T-helper 2 cell treated with Interferon-gamma antibody and Interleukin-4, amounts not matched to agents 5 μg/mL and 100 μg/mL, for 36 hours (primary cell): ENCODE data around the gene SMIM33.
"Not testable (repeated sequence)": the region's sequence is repeated elsewhere in the genome, so short reads cannot be mapped to it uniquely, and the experiment has no call there.

ENCODE experiments used
- DNase-seq: peaks from one replicate; pipeline ENCODE4 v3.0.0; 2021; ENCODE audit warnings: low spot score
- H3K27ac Mint-ChIP-seq: one replicate; pipeline ENCODE4 v1.8.0; 2021; ENCODE audit warnings: mild to moderate bottlenecking, mixed read lengths
- H3K27me3 Mint-ChIP-seq: one replicate; pipeline ENCODE4 v1.8.0; 2021; ENCODE audit warnings: low read depth, mixed read lengths
- H3K36me3 Mint-ChIP-seq: one replicate; pipeline ENCODE4 v1.8.0; 2021; ENCODE audit warnings: low read depth, mixed read lengths
- H3K4me1 Mint-ChIP-seq: one replicate; pipeline ENCODE4 v1.8.0; 2021; ENCODE audit warnings: low read depth, mixed read lengths
- H3K4me3 Mint-ChIP-seq: one replicate; pipeline ENCODE4 v1.8.0; 2022; ENCODE audit warnings: mild to moderate bottlenecking, moderate library complexity, mixed read lengths
- H3K9me3 Mint-ChIP-seq: one replicate; pipeline ENCODE4 v1.8.0; 2021; ENCODE audit warnings: mixed read lengths

The SMIM33 gene

DNA sequence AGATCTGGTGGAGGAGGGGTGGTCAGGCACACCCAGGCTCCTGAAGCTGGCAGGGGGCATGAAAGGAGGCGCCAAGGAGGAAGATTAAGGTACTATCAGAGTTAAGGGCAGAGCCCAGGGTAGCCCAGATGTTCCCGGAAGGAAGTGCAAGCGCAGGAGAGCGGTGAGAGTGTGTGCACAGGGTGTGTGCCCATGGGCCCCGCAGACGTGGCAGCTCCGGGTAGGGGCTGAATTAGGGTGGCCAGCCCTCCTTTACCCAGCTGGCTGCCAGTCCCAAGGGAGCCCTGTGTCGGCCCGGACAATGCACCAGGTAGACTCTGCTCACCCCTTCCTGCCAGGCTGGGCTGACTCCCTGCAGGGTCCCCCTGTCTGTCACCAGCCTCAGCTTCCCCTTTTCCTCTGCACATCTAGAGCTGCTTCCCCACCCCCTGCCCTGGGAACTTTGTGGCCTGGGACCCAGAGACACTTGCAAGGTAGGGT, at the start of gene SMIM33:
Gene SMIM33 (plus strand): TSS at position 184 of the 480 bp plus-strand sequence. CDS start 118 bp downstream, at position 302.
- peaks cover 19% of the 10 kb centered on the region for H3K36me3 Mint-ChIP-seq
- no peaks in the 10 kb centered on the region for H3K27me3 Mint-ChIP-seq
- no peaks in the 10 kb centered on the region for H3K9me3 Mint-ChIP-seq
- DNase-seq = no peak
- H3K27ac Mint-ChIP-seq = peak within 1 kb of the TSS; percentile 90
- H3K4me1 Mint-ChIP-seq = peaks cover 65% of the 10 kb centered on the region
- H3K4me3 Mint-ChIP-seq = peak within 1 kb of the TSS; percentile 82

DNA sequence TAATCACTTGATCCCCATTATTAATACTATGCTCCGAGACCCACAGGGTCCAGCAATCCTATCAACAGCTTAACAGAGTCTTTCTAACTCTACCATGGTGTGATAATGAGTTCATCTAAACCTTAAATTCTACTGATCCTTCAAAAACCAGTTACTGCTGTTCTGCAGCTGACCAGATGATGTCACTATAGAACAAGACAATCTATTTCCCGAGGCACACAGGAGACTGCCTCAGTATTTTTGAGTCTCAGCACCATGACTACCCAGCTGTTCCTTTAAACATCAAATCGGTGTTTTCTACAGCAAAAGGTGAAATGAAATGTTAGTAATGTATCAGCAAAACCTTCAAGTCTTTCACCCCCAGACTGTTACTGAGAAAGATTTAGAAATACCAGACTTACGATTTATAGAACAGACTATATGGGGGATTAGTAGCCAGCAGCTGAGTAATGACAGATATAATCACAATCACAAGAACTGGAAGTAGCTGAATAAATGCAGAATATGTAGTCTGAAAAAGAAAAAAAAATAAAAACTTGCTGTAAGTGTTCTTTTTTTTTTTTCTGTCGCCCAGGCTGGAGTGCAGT, 48.4 kb upstream of the SMIM33 start:
- H3K36me3 Mint-ChIP-seq = peaks cover 29% of the 10 kb centered on the region
- H3K27me3 Mint-ChIP-seq = no peaks in the 10 kb centered on the region
- peak; percentile 52 for DNase-seq
- peak overlapping the region; percentile 24 for H3K27ac Mint-ChIP-seq
- H3K4me3 Mint-ChIP-seq = no peak overlapping the region
- H3K9me3 Mint-ChIP-seq = no peaks in the 10 kb centered on the region
- H3K4me1 Mint-ChIP-seq = peaks cover 13% of the 10 kb centered on the region

DNA sequence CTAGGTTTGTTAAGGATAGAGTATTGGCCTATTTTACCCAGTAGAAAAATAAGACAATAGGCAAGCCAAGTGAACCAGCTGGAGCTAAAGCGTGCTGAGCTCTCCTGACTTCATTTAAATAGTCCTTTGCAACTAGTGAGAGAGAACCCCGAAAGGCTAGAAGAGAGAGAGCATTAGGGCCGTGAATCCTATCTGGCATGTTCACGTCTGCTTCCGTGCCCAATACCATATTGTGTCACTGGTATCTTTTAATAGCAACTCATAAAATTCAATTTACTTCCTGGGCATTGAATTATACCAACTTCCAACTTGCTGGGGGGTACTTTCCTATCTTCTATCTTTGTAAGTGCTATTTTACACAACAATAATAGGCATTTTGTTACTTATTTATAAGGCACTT, 45.3 kb upstream of the SMIM33 start:
- Mint-ChIP-seq H3K4me1 (peaks cover 13% of the 10 kb centered on the region), H3K27ac (no peak overlapping the region), H3K27me3 (no peaks in the 10 kb centered on the region), H3K36me3 (peaks cover 33% of the 10 kb centered on the region), H3K4me3 (no peak overlapping the region), H3K9me3 (no peaks in the 10 kb centered on the region)
- DNase-seq = no peak

DNA sequence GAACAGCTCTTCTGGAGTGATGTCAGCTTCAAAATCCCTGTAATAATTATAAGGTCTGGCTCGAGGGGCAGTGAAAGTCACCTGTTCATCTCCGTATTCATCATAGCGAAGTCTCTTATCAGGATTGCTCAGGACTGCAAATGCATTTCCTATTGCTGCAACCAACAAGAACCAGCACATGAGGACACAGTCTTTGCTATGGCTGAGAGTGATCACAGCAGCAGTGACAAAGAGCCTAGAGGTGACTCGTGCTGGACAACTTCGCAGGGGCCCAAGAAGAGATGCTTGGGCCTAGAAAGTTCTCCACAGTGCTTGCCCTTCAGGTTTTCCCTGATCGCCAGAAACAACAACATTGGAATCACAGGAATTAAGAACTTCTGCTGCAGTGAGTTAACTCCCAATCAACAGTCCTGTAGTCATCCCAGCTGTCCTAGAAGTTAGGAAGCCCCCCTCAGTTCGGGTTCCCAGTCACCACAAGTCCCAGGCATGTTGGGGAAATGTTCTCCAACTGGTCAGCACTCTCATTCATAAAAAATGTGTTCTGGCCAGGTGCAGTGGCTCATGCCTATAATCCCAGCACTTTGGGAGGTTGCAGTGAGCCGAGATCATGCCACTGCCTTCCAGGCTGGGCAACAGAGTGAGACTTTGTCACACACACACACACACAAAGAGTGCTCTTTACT, 44.5 kb upstream of the SMIM33 start:
- no peak for DNase-seq
- Mint-ChIP-seq H3K4me1 (peaks cover 13% of the 10 kb centered on the region), H3K27me3 (no peaks in the 10 kb centered on the region), H3K27ac (no peak overlapping the region), H3K9me3 (no peaks in the 10 kb centered on the region), H3K4me3 (no peak overlapping the region), H3K36me3 (peaks cover 29% of the 10 kb centered on the region)

DNA sequence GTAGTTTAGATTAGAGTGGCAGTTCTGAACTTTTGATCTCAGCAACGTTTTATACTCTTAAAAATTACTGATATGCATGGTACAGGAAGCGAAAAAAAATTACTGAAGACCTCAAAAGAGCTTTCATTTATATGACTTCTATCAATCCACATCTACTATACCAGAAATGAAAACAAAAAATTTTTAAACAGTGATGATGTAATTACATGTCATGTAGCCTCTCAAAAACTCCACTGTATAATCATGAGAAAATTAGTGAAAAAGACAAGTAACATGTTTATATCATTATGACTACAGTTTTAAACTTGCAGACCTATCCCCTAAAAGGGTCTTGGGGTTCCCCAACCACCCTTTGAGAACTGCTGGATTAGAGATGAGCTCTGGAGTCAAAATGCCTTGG, 40.8 kb upstream of the SMIM33 start:
- H3K4me3 Mint-ChIP-seq = no peak overlapping the region
- peaks cover 20% of the 10 kb centered on the region for H3K36me3 Mint-ChIP-seq
- no peak for DNase-seq
- no peaks in the 10 kb centered on the region for H3K9me3 Mint-ChIP-seq
- no peaks in the 10 kb centered on the region for H3K27me3 Mint-ChIP-seq
- peaks cover 9% of the 10 kb centered on the region for H3K4me1 Mint-ChIP-seq
- no peak overlapping the region for H3K27ac Mint-ChIP-seq

DNA sequence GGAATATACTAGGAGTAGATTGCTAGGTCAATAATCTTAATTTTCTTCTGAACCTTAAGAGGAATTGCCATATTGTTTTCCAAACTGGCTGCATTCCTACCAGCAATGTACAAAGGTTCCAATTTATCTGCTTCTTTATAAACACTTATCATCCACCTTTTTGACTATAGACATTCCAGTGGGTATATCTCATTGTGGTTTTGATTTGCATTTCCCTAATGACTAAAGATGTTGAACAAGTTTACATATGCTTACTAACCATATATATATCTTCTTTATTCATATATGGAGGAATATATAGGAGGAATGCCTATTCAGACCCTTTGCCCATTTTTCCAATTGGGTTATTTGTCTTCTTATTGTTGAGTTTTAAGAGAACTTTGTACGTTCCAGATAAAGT, 39.1 kb upstream of the SMIM33 start:
- no peak for DNase-seq
- Mint-ChIP-seq H3K27me3 (no peaks in the 10 kb centered on the region), H3K4me3 (no peak overlapping the region), H3K4me1 (peaks cover 9% of the 10 kb centered on the region), H3K9me3 (no peaks in the 10 kb centered on the region), H3K36me3 (peaks cover 18% of the 10 kb centered on the region), H3K27ac (no peak overlapping the region)

DNA sequence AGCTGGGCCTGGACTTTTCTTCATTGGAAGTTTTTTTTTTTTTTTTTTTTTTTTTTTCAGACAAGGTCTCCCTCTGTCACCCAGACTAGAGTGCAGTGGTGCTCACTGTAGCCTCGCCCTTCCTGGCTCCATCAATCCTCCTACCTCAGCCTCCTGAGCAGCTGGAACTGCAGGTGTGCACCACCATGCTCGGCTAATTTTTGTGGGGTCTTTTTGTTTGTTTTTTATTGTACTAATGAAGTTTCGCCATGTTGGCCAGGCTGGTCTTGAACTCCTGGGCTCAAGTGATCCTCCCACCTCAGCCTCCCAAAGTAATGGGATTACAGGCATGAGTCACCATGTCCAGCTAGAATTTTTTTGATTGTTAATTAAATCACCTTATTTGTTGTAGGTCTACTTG, 35.1 kb upstream of the SMIM33 start:
- no peaks in the 10 kb centered on the region for H3K27me3 Mint-ChIP-seq
- no peak for DNase-seq
- peaks cover 30% of the 10 kb centered on the region for H3K4me1 Mint-ChIP-seq
- no peak overlapping the region for H3K27ac Mint-ChIP-seq
- H3K9me3 Mint-ChIP-seq = no peaks in the 10 kb centered on the region
- no peak overlapping the region for H3K4me3 Mint-ChIP-seq
- peaks cover 7% of the 10 kb centered on the region for H3K36me3 Mint-ChIP-seq

DNA sequence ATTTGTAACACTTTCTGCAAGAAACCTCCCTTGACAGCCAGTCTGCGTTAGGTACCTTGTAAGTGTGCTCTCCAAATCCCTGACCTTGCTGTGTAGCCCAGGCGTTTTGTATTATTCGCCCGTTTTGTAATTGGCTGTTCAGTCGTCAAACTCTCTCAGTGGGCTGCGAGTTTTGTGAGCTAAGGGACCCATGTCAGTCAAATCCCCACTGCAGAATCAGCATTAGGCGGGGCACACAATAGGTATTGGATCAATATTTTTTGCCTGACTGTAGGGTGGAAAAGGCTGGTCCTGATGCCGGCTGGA, 32.1 kb upstream of the SMIM33 start:
- peaks cover 44% of the 10 kb centered on the region for H3K4me1 Mint-ChIP-seq

DNA sequence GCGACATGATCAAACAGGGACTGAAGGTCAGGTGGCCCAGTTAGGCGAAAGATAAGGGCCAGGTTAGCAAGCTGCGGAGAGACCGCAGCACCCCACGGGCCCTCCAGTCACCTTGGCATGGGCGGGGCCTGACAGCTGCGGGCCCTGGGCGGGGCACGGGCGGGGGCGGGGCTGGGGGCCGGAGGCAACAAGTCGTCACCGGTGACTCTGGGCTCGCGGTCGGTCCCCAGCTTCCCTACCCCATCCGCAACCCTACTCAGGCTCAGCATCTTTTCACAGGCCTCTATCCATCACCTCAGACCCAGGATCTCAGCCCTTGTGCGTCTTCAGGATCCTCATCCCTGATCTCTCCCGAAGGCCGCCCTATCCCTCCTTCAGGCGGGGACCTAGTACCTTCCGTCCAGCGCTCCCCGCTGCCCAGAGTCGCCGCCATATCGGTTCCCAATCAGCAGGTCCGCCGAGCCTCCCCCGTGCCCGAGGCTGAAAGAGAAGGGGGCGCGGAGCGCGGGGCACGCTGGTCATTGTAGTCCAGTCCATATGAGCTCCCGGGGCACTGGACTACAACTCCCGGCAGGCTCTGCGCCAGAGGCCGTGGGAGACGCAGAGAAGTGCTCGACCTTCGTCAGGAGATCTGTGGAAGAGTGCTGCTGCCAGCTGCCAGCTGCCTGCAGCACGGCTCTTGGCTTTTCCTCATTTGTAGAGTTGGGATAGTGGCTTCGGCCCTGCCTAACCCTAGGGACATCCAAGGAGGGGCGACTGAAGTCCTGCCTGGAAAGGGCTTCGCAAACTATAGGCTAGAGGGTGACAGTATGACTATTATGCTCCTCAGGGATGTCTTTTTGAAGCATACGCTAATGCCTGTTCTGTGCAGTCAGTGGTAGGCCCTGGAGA, 31.5 kb upstream of the SMIM33 start, which contains the start of gene DNAJC18:
Gene DNAJC18 (minus strand): TSS at position 513 of the 891 bp plus-strand sequence. CDS start 80 bp downstream, at position 433.
- Mint-ChIP-seq H3K4me1 (peaks cover 50% of the 10 kb centered on the region), H3K27ac (peak within 1 kb of the TSS; percentile 100), H3K36me3 (peaks cover 7% of the 10 kb centered on the region), H3K9me3 (no peaks in the 10 kb centered on the region), H3K27me3 (no peaks in the 10 kb centered on the region), H3K4me3 (peak within 1 kb of the TSS; percentile 98)
- DNase-seq = peak; percentile 91

More for the DNA sequence above, 32.1 kb upstream of the SMIM33 start:
- no peak for DNase-seq
- Mint-ChIP-seq H3K27ac (peak overlapping the region; percentile 100), H3K36me3 (peaks cover 7% of the 10 kb centered on the region), H3K27me3 (no peaks in the 10 kb centered on the region), H3K4me3 (peak overlapping the region; percentile 98), H3K9me3 (no peaks in the 10 kb centered on the region)

DNA sequence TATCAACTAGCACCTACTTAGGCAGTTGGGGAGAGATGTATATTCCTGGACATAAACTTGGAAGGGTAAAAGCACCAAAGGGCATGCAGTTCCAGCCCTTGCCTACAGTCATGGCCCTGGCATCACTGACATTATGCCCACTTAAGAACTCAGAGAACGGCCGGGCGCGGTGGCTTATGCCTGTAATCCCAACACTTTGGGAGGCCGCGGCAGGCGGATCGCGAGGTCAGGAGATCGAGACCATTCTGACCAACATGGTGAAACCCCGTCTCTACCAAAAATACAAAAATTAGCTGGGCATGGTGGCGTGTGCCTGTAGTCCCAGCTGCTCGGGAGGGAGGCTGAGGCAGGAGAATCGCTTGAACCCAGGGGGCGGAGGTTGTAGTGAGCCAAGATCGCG, 30.4 kb upstream of the SMIM33 start:
- not testable (repeated sequence) for H3K9me3 Mint-ChIP-seq, H3K27me3 Mint-ChIP-seq, DNase-seq, H3K27ac Mint-ChIP-seq, H3K36me3 Mint-ChIP-seq
- Mint-ChIP-seq H3K4me3 (peak overlapping the region; percentile 98), H3K4me1 (peaks cover 52% of the 10 kb centered on the region)

DNA sequence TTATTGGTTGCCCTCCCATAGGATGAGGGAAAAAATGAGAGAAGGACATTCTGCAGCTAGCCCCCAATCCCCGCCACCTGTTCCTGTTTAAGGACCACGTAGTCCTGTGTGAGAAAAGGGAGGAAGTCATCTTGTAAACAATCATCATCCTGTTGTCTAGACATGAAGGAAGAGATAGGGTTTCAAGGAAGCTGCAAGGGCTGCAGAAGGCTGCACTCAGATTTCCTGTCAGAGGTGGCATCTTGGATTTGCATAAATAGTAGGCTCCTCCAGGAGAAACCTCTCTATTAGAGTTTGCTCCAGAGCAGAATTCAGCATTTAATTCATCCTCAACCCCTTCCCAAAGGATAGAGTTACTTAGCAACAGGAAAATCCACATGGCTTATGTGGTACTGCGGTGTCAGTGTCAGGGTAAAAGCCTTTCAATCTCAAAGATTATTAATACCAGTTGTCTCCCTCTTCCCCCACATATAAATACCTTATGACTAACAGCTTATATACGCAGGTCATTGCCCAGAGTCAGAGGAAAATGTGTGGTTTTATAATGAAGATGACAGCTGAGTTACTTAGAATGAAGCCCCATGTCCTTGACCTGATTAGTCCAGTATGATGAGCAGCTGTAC, 26.9 kb upstream of the SMIM33 start:
- no peak for DNase-seq
- Mint-ChIP-seq H3K9me3 (no peaks in the 10 kb centered on the region), H3K4me1 (peaks cover 68% of the 10 kb centered on the region), H3K27ac (peak overlapping the region; percentile 60), H3K27me3 (no peaks in the 10 kb centered on the region), H3K4me3 (peak overlapping the region; percentile 27), H3K36me3 (peaks cover 3% of the 10 kb centered on the region)

DNA sequence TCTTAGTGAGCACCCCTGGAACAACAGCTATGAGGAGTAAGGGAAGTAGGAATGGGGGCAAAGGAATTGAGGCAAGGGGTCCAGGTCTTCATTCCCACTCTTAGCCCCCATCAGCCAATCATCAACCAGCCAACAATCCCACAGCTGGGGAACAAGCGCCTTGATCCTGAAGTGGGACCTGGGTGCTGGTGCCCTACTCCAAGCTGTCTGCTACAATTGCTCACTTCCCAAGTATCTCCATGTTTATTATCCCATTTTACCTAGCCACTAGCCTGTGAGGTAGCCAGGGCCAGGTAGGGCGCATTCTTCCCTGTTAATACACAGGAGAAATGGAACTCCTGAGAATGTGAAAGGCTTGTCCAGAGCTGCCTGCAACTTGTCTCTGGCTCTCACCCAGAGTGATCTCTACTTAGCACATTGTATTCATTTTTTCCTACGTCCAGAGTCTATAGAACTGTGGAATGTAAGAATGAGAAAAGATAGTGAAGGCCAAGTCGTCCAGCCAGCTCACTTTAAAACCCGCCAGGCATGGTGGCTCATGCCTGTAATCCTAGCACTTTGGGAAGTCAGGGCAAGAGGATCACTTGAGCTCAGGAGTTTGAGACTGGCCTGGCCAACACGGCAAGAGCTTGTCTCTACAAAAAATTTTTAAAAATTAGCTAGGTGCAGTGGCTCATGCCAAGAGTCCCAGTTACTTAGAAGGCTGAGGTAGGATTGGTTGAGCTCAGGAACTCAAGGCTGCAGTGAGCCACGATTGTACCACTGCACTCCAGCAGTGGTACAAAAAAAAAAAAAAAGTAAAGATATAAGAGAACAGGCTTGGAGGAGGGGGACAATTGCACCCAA, 25.3 kb upstream of the SMIM33 start:
- DNase-seq = no peak
- H3K36me3 Mint-ChIP-seq = peaks cover 3% of the 10 kb centered on the region
- H3K9me3 Mint-ChIP-seq = no peaks in the 10 kb centered on the region
- no peak overlapping the region for H3K27ac Mint-ChIP-seq
- H3K4me1 Mint-ChIP-seq = peaks cover 58% of the 10 kb centered on the region
- H3K27me3 Mint-ChIP-seq = no peaks in the 10 kb centered on the region
- H3K4me3 Mint-ChIP-seq = no peak overlapping the region
